Vagina (tissue), 2 donors: ENCODE results near the gene MEF2D. TPM values are rescaled to one million over a fixed set of nuclear protein-coding genes. Genes with fewer than 3 reads are reported as not detected.

Experiments
- DNase-seq, 2 donors: peaks; one replicate each; pipeline ENCODE4 v3.0.0-alpha.2; 2017; ENCODE audit errors: extremely low spot score in 2 of 2
- H3K27ac ChIP-seq: fragments of 200-600 bp; sonication (generic); one replicate; pipeline ENCODE4 v1.5.1; 2019
- H3K27me3 ChIP-seq: fragments of 200-600 bp; sonication (generic); one replicate; pipeline ENCODE4 v1.5.1; 2019
- H3K36me3 ChIP-seq, 2 donors: fragments of 200-600 bp; sonication (generic); one replicate each; pipeline ENCODE4 v1.5.1; 2017 to 2019
- H3K4me1 ChIP-seq: fragments of 200-600 bp; sonication (generic); one replicate; pipeline ENCODE4 v1.5.1; 2019
- H3K4me3 ChIP-seq, 2 donors: fragments of 200-600 bp; sonication (generic); 1 replicate in 1 of 2; 2 replicates in 1 of 2; pipeline ENCODE4 v1.5.1; 2016 to 2019
- H3K9me3 ChIP-seq: fragments of 200-600 bp; sonication (generic); one replicate; pipeline ENCODE4 v1.5.1; 2019
- POLR2A ChIP-seq, 2 donors: fragments of 450-650 bp; IDR thresholded peaks; one replicate each; pipeline ENCODE4 v1.6.1; 2017; ENCODE audit warnings: antibody characterized with exemption in 2 of 2, mild to moderate bottlenecking in 2 of 2, moderate library complexity in 2 of 2
- POLR2AphosphoS5 ChIP-seq, 2 donors: sonication (generic); formaldehyde crosslinking; IDR thresholded peaks; one replicate each; pipeline ENCODE4 v1.9.0; 2017; ENCODE audit warnings: antibody characterized with exemption in 2 of 2, mild to moderate bottlenecking in 2 of 2, low read depth in 1 of 2; ENCODE audit not compliant: insufficient read depth in 1 of 2
- intact Hi-C: fragments of 100-400 bp; cut with DNase I; formaldehyde crosslinking; loops from one replicate; pipeline ENCODE4 v1.15.1; 2023
- total RNA-seq: library from RNA; depleted of rRNA; stranded (reverse); fragments of >200 nt; gene quantifications from one replicate; pipeline ENCODE4 v1.2.3, GENCODE V29; 2016
- TF ChIP-seq, protein P1 (sequence below), 3 experiments: fragments of 450-650 bp in 2 of 3; fragments of 200-600 bp in 1 of 3; sonication (generic) in 1 of 3; IDR thresholded peaks; one replicate each; pipeline ENCODE4 v1.5.1; 2017 to 2019; ENCODE audit warnings: antibody characterized with exemption in 3 of 3, mild to moderate bottlenecking in 2 of 3, moderate library complexity in 2 of 3

MEF2D gene
- total RNA-seq, 1 donor from 2014 or later, result 33.9 TPM

DNA sequence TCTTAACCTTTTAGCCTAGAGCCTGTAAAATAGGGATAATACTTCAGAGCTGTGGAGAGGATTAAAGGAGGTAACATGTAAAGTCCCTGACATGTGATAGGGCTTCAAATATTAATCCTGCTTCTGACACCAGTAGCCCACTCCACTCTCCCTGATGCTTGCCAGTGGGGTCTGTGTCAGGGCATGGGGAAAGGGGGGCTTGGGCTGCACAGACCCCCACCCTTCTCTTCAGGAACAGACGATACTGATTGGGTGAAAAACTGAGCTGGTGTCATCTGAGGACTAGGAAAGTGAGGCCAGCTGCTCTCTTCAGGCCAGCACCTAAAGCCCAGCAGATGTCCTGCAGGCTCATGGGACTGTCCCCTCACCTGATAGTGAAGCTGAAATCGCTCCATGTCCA lies 27.0 kb upstream of the MEF2D start:
- TF ChIP-seq POLR2AphosphoS5 (IDR thresholded peaks at IDR 0.05; ENCODE audit: insufficient read depth in 1 of 2, low read depth in 1 of 2) (no peak), POLR2A (IDR thresholded peaks at IDR 0.05) (no peak)
- TF ChIP-seq, protein P1, sequence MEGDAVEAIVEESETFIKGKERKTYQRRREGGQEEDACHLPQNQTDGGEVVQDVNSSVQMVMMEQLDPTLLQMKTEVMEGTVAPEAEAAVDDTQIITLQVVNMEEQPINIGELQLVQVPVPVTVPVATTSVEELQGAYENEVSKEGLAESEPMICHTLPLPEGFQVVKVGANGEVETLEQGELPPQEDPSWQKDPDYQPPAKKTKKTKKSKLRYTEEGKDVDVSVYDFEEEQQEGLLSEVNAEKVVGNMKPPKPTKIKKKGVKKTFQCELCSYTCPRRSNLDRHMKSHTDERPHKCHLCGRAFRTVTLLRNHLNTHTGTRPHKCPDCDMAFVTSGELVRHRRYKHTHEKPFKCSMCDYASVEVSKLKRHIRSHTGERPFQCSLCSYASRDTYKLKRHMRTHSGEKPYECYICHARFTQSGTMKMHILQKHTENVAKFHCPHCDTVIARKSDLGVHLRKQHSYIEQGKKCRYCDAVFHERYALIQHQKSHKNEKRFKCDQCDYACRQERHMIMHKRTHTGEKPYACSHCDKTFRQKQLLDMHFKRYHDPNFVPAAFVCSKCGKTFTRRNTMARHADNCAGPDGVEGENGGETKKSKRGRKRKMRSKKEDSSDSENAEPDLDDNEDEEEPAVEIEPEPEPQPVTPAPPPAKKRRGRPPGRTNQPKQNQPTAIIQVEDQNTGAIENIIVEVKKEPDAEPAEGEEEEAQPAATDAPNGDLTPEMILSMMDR (IDR thresholded peaks at IDR 0.05), result no peak
- intact Hi-C loops, result no loop called here
- Histone ChIP-seq H3K27ac (no peak overlapping the region), H3K4me3 (no peak overlapping the region), H3K9me3 (no peaks in the 10 kb centered on the region), H3K4me1 (no peaks in the 10 kb centered on the region), H3K36me3 (no peaks in the 10 kb centered on the region), H3K27me3 (no peaks in the 10 kb centered on the region)
- DNase-seq, result no peak

GRCh38 chr1:156525856-156526489 lies 25.4 kb upstream of the MEF2D start:
- Histone ChIP-seq H3K4me1 (no peaks in the 10 kb centered on the region), H3K36me3 (no peaks in the 10 kb centered on the region), H3K4me3 (no peak overlapping the region), H3K9me3 (no peaks in the 10 kb centered on the region), H3K27me3 (no peaks in the 10 kb centered on the region), H3K27ac (no peak overlapping the region)
- intact Hi-C loops, result no loop called here
- TF ChIP-seq, protein P1 (IDR thresholded peaks at IDR 0.05), result no peak
- no peak for TF ChIP-seq POLR2A (IDR thresholded peaks at IDR 0.05)
- TF ChIP-seq POLR2AphosphoS5 (IDR thresholded peaks at IDR 0.05; ENCODE audit: insufficient read depth in 1 of 2, low read depth in 1 of 2), result no peak
- no peak for DNase-seq

DNA sequence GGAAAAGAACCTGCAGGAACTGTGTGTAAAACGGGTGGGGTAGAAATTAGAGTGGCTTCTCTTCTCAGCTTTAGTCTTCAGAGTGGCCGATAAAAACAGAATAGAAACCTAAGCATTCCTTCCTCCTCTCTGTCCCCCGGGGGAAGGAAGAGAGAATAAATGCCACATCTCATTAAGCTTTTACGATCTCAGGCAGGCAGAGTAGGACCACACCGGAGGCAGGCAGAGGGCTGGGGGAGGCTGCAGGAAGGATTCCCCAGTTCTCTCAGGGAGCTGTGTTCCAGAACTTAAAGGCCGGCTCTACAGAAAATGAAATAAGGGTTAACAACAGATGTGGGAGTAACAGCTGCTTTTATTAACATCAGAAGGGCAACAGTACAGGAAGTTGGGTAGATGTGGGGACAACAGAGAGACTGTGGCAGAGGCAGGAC lies 24.5 kb upstream of the MEF2D start:
- TF ChIP-seq POLR2A (IDR thresholded peaks at IDR 0.05) (no peak), POLR2AphosphoS5 (IDR thresholded peaks at IDR 0.05; ENCODE audit: insufficient read depth in 1 of 2, low read depth in 1 of 2) (no peak)
- TF ChIP-seq, protein P1 (IDR thresholded peaks at IDR 0.05), result no peak
- H3K9me3 ChIP-seq, result no peaks in the 10 kb centered on the region
- H3K27ac ChIP-seq, result no peak overlapping the region
- DNase-seq, result no peak
- no peaks in the 10 kb centered on the region for H3K36me3 ChIP-seq
- no peaks in the 10 kb centered on the region for H3K27me3 ChIP-seq
- H3K4me1 ChIP-seq, result no peaks in the 10 kb centered on the region
- intact Hi-C loops, result no loop called here
- no peak overlapping the region for H3K4me3 ChIP-seq

DNA sequence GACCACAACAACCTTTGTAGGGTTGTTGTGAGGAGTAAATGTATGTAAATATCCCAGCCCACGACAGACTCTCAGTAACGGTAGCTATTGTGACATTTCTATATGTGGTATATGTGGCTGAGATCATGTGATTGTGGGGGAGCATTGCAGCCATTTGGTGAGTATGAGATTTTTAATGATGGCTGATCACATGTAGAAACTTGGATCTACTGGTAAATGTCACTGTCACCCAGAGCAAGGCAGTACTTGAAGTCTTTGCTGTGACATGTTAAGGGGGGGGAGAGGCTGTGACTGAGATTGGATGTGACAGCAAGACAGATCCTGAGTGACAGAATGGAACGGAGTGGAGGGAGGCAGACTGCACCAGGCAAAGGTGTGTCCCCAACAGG lies 23.9 kb upstream of the MEF2D start:
- intact Hi-C loops, result no loop called here
- DNase-seq, result no peak
- Histone ChIP-seq H3K4me1 (no peaks in the 10 kb centered on the region), H3K36me3 (no peaks in the 10 kb centered on the region), H3K4me3 (no peak overlapping the region), H3K9me3 (no peaks in the 10 kb centered on the region), H3K27me3 (no peaks in the 10 kb centered on the region), H3K27ac (no peak overlapping the region)
- TF ChIP-seq POLR2A (IDR thresholded peaks at IDR 0.05) (no peak), POLR2AphosphoS5 (IDR thresholded peaks at IDR 0.05; ENCODE audit: insufficient read depth in 1 of 2, low read depth in 1 of 2) (no peak)
- TF ChIP-seq, protein P1 (IDR thresholded peaks at IDR 0.05), result no peak

- Histone ChIP-seq H3K36me3 (no peaks in the 10 kb centered on the region), H3K4me1 (no peaks in the 10 kb centered on the region), H3K27ac (no peak overlapping the region), H3K4me3 (no peak overlapping the region), H3K27me3 (no peaks in the 10 kb centered on the region), H3K9me3 (no peaks in the 10 kb centered on the region)
- TF ChIP-seq, protein P1 (IDR thresholded peaks at IDR 0.05), result no peak
- intact Hi-C loops, result no loop called here
- DNase-seq, result no peak
Measured at GRCh38 chr1:156523801-156524480, 23.4 kb upstream of the MEF2D start.
